ENCODE measurements around the gene RPS6KA2. TPM values are rescaled to one million over a fixed set of nuclear protein-coding genes. Genes with fewer than 3 reads are reported as not detected.

The RPS6KA2 gene
- total RNA-seq, 1 donor from 2014 or later: 37.5 TPM

- no peak for TF ChIP-seq CTCF (IDR thresholded peaks at IDR 0.05; ENCODE audit: unreplicated experiment)
- no peak overlapping the region for H3K27ac Mint-ChIP-seq
- no peaks in the 10 kb centered on the region for H3K27me3 Mint-ChIP-seq
- H3K36me3 Mint-ChIP-seq (ENCODE audit: insufficient read depth): peaks cover 41% of the 10 kb centered on the region
- H3K4me1 Mint-ChIP-seq (ENCODE audit: low read depth): no peaks in the 10 kb centered on the region
- no peak for DNase-seq (ENCODE audit: low spot score, unreplicated experiment)
- H3K4me3 Mint-ChIP-seq (ENCODE audit: low read depth): no peak overlapping the region
- H3K9me3 Mint-ChIP-seq (ENCODE audit: low read depth): peaks cover 3% of the 10 kb centered on the region
These were observed 110.7 kb downstream of the RPS6KA2 start for GRCh38 chr6:166516251-166516884.

GRCh38 chr6:166515072-166515810 is 111.8 kb downstream of the RPS6KA2 start:
- DNase-seq (ENCODE audit: low spot score, unreplicated experiment): no peak
- peaks cover 3% of the 10 kb centered on the region for H3K9me3 Mint-ChIP-seq (ENCODE audit: low read depth)
- no peak for TF ChIP-seq CTCF (IDR thresholded peaks at IDR 0.05; ENCODE audit: unreplicated experiment)
- H3K27me3 Mint-ChIP-seq: no peaks in the 10 kb centered on the region
- no peak overlapping the region for H3K4me3 Mint-ChIP-seq (ENCODE audit: low read depth)
- H3K27ac Mint-ChIP-seq: no peak overlapping the region
- peaks cover 37% of the 10 kb centered on the region for H3K36me3 Mint-ChIP-seq (ENCODE audit: insufficient read depth)
- H3K4me1 Mint-ChIP-seq (ENCODE audit: low read depth): no peaks in the 10 kb centered on the region

GRCh38 chr6:166514196-166514595 is 112.9 kb downstream of the RPS6KA2 start:
- peaks cover 31% of the 10 kb centered on the region for H3K36me3 Mint-ChIP-seq (ENCODE audit: insufficient read depth)
- H3K4me1 Mint-ChIP-seq (ENCODE audit: low read depth): no peaks in the 10 kb centered on the region
- H3K9me3 Mint-ChIP-seq (ENCODE audit: low read depth): peaks cover 3% of the 10 kb centered on the region
- H3K4me3 Mint-ChIP-seq (ENCODE audit: low read depth): no peak overlapping the region
- DNase-seq (ENCODE audit: low spot score, unreplicated experiment): no peak
- no peaks in the 10 kb centered on the region for H3K27me3 Mint-ChIP-seq
- no peak for TF ChIP-seq CTCF (IDR thresholded peaks at IDR 0.05; ENCODE audit: unreplicated experiment)
- H3K27ac Mint-ChIP-seq: no peak overlapping the region

- Mint-ChIP-seq H3K4me1 (ENCODE audit: low read depth) (no peaks in the 10 kb centered on the region), H3K27ac (no peak overlapping the region), H3K9me3 (ENCODE audit: low read depth) (no peaks in the 10 kb centered on the region), H3K36me3 (ENCODE audit: insufficient read depth) (peaks cover 19% of the 10 kb centered on the region), H3K4me3 (ENCODE audit: low read depth) (no peak overlapping the region), H3K27me3 (no peaks in the 10 kb centered on the region)
- DNase-seq (ENCODE audit: low spot score, unreplicated experiment): no peak
- no peak for TF ChIP-seq CTCF (IDR thresholded peaks at IDR 0.05; ENCODE audit: unreplicated experiment)
These were observed 114.5 kb downstream of the RPS6KA2 start for GRCh38 chr6:166512567-166512966.

- Mint-ChIP-seq H3K9me3 (ENCODE audit: low read depth) (no peaks in the 10 kb centered on the region), H3K27me3 (no peaks in the 10 kb centered on the region), H3K36me3 (ENCODE audit: insufficient read depth) (peaks cover 20% of the 10 kb centered on the region), H3K27ac (no peak overlapping the region), H3K4me1 (ENCODE audit: low read depth) (no peaks in the 10 kb centered on the region), H3K4me3 (ENCODE audit: low read depth) (no peak overlapping the region)
- DNase-seq (ENCODE audit: low spot score, unreplicated experiment): no peak
- TF ChIP-seq CTCF (IDR thresholded peaks at IDR 0.05; ENCODE audit: unreplicated experiment): no peak
These were observed 115.7 kb downstream of the RPS6KA2 start for GRCh38 chr6:166511316-166511715.
